Kidney glomerular epithelial cell (primary cell): ENCODE data around the gene SLC25A22.

ENCODE experiments used
- DNase-seq: peaks from one replicate; lab custom pipeline; 2025; lab: John Stamatoyannopoulos, UW

SLC25A22 gene

DNA sequence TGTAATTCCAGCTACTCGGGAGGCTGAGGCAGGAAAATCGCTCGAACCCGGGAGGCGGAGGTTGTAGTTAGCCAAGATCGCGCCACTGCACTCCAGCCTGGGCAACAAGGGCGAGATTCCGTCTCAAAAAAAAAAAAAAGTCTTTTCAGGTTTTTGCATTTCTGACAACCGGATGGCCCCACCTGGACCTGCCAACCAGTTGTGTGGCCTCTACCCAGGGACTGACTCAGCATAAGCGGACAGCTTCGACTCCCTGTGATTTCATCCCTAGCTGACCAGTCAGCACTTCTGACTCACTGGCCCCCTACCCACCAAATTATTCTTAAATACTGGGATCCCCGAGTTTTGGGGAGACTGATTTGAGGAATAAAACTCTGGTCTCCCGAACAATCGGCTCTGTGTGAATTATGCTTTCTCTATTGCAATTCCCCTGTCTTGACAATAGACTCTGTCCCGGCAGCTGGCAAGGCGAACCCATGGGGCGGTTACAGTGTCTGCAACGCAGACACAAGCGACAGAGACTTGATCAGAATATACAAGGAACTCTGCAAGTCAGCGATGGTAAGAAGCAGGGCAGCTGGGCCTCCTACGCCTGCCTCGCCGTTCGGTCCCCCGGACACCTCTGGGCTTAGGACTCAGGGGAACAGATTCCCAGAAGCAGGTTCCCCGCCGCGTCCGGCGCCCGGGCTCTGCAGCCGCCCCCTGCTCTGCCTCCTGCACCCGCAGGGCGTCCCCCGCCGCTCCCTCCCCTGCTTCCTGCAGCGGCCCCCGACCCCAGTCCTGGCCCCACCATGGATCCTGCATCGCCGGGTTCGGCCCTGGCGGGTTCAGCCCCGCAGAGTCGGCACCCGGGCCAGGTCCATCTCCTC lies 51.6 kb downstream of the SLC25A22 start:
- no peak for DNase-seq

DNA sequence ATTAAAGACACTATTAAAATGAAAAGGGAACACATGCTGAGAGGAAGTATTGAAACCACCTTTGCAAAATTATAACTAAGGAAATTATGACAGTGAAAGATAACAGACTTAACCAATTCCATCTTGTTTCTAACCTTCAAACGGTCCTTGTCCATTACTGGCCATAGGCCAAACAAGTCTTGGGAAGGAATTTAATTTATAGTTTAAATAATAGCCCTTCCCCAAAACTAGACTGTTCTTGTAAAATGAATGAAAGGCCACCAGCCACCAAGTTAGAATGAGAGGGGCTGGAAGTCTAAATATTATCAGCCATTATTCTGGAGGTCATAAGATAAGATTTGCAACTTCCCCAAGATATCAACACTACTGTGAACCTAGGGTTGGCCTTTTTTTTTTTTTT lies 52.7 kb downstream of the SLC25A22 start:
- DNase-seq: no peak

DNA sequence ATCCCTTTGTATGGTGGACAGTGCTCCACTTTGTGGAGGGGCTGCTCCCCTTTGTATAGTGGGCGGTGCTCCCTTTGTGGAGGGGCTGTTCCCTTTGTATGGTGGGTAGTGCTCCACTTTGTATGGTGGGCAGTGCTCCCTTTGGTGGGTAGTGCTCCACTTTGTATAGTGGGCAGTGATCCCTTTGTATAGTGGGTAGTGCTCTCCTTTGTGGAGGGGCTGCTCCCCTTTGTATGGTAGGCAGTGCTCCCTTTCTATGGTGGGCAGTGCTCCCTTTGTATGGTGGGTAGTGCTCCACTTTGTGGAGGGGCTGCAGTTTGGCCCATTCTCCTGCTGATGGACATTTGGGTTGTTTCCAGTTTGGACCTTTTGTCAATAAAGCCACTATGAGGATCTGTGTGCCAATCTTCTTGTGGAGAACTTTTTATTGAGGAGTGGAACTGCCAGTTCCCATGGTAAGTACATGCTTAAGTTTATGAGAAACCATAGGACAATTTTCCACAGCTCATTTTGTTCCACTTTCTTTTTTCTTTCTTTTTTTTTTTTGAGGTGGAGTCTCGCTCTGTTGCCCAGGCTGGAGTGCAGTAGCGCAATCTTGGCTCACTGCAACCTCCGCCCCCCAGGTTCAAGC lies 55.4 kb downstream of the SLC25A22 start:
- DNase-seq: no peak

DNA sequence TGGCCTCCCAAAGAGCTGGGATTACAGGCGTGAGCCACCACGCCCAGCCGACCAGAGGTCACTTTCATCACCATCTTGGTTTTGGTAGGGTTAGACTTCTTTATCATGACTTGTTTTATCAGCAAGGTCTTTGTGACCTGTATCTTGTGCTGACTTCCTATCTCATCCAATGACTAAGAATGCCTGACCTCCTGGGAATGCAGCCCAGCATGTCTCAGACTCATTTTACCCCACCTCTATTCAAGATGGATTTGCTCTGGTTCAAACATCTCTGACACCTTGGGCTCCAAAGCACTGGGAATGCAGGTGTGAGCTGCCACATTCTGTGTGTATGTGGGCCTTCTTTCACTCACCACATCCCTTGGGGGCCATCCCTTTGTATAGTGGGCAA lies 55.9 kb downstream of the SLC25A22 start:
- DNase-seq: no peak
